Natural killer cell (primary cell): ENCODE data around the gene GATA5. TPM values are rescaled to one million over a fixed set of nuclear protein-coding genes. Genes with fewer than 3 reads are reported as not detected.

Experiments
- ATAC-seq, 3 donors: fragments of 150-1000 bp in 2 of 3; fragments of 200-7000 bp in 1 of 3; cut with Tn5 transposase; 1 replicate in 1 of 3; 2 replicates in 2 of 3; pipeline ENCODE4 v1.10.0; 2021; ENCODE audit warnings: mild to moderate bottlenecking in 2 of 3, moderate library complexity in 2 of 3
- DNase-seq, 2 donors: peaks; one replicate each; pipeline versions ENCODE4 v3.0.0 to v3.0.0-alpha.2; 2013 to 2021; ENCODE audit warnings: mixed read lengths in 1 of 2
- H3K27ac ChIP-seq: one replicate; pipeline ENCODE4 v1.5.1; 2013; ENCODE audit warnings: mild to moderate bottlenecking, low read length
- H3K27me3 ChIP-seq: one replicate; pipeline ENCODE4 v1.6.1; 2013; ENCODE audit warnings: low read length; ENCODE audit not compliant: control insufficient read depth, insufficient read depth
- H3K36me3 ChIP-seq: one replicate; pipeline ENCODE4 v1.6.1; 2013; ENCODE audit warnings: low read length; ENCODE audit not compliant: control insufficient read depth, insufficient read depth
- H3K4me1 ChIP-seq: one replicate; pipeline ENCODE4 v1.6.1; 2013; ENCODE audit warnings: low read length; ENCODE audit not compliant: control insufficient read depth, insufficient read depth
- H3K4me3 ChIP-seq: one replicate; pipeline ENCODE4 v1.5.1; 2013; ENCODE audit warnings: low read length
- H3K9me3 ChIP-seq: one replicate; pipeline ENCODE4 v1.6.1; 2013; ENCODE audit warnings: low read length; ENCODE audit not compliant: control insufficient read depth, insufficient read depth
- H3K27ac Mint-ChIP-seq, 2 donors: one replicate each; pipeline ENCODE4 v1.8.0; 2022; ENCODE audit warnings: mild to moderate bottlenecking in 2 of 2, mixed read lengths in 2 of 2, moderate library complexity in 1 of 2
- H3K27me3 Mint-ChIP-seq, 2 donors: one replicate each; pipeline ENCODE4 v1.8.0; 2022; ENCODE audit warnings: low read depth in 2 of 2, mixed read lengths in 2 of 2
- H3K36me3 Mint-ChIP-seq: one replicate; pipeline ENCODE4 v1.8.0; 2022; ENCODE audit warnings: mixed read lengths
- H3K4me1 Mint-ChIP-seq, 2 donors: one replicate each; pipeline ENCODE4 v1.8.0; 2022; ENCODE audit warnings: mixed read lengths in 2 of 2
- H3K4me3 Mint-ChIP-seq: one replicate; pipeline ENCODE4 v1.8.0; 2022; ENCODE audit warnings: mild to moderate bottlenecking, moderate library complexity, mixed read lengths
- H3K9me3 Mint-ChIP-seq, 2 donors: one replicate each; pipeline ENCODE4 v1.8.0; 2022; ENCODE audit warnings: mixed read lengths in 2 of 2
- CTCF ChIP-seq: fragments of 200-600 bp; IDR thresholded peaks from one replicate; pipeline ENCODE4 v1.8.0; 2022; ENCODE audit warnings: antibody characterized with exemption
- WGBS: methylation state at CpG from one replicate; pipeline ENCODE4 v1.1.7; 2013; ENCODE audit warnings: missing lambda C conversion rate; ENCODE audit not compliant: insufficient coverage; 5-methylcytosine and 5-hydroxymethylcytosine counted together
- intact Hi-C: fragments of 100-400 bp; cut with micrococcal nuclease; formaldehyde crosslinking; loops from one replicate; pipeline ENCODE4 v1.14.2; 2022
- total RNA-seq, 4 donors: library from RNA; stranded (reverse); fragments of 120-200 nt in 1 of 4; gene quantifications; one replicate each; pipeline versions ENCODE4 v1.2.3 to v1.2.4, GENCODE V29; 2013 to 2022

GATA5 gene
- total RNA-seq, 3 donors from 2014 or later (not counting 1 experiment from before 2014, with no cell fraction given), result not detected

- Mint-ChIP-seq H3K4me1 (peaks cover 5 to 9% of the 10 kb centered on the region in 2 donors), H3K9me3 (no peaks in the 10 kb centered on the region), H3K4me3 (no peak overlapping the region), H3K27ac (no peak overlapping the region), H3K36me3 (no peaks in the 10 kb centered on the region), H3K27me3 (peaks cover 31 to 38% of the 10 kb centered on the region in 2 donors)
- DNase-seq (no peak), ATAC-seq (no peak)
- TF ChIP-seq CTCF, result no peak
- Histone ChIP-seq H3K27ac (no peak overlapping the region), H3K27me3 (peaks cover 30% of the 10 kb centered on the region), H3K9me3 (no peaks in the 10 kb centered on the region), H3K4me1 (peaks cover 7% of the 10 kb centered on the region), H3K4me3 (no peak overlapping the region), H3K36me3 (no peaks in the 10 kb centered on the region)
- intact Hi-C loops, result no loop called here
- WGBS, result 57% methylated on average over 17 of the region's 17 CpGs
These were observed 9.9 kb upstream of the GATA5 start for GRCh38 chr20:62485701-62486089.

- no peak overlapping the region for H3K4me3 Mint-ChIP-seq
- ATAC-seq, result no peak
- DNase-seq, result no peak
- Histone ChIP-seq H3K27me3 (peaks cover 35% of the 10 kb centered on the region), H3K9me3 (no peaks in the 10 kb centered on the region), H3K27ac (no peak overlapping the region), H3K4me3 (no peak overlapping the region), H3K4me1 (peaks cover 12% of the 10 kb centered on the region), H3K36me3 (no peaks in the 10 kb centered on the region)
- no peak for TF ChIP-seq CTCF
- H3K4me1 Mint-ChIP-seq, result peaks cover 5 to 9% of the 10 kb centered on the region in 2 donors
- H3K27me3 Mint-ChIP-seq, result peaks cover 31 to 38% of the 10 kb centered on the region in 2 donors
- H3K36me3 Mint-ChIP-seq, result no peaks in the 10 kb centered on the region
- H3K9me3 Mint-ChIP-seq, result no peaks in the 10 kb centered on the region
- H3K27ac Mint-ChIP-seq, result no peak overlapping the region
- intact Hi-C loops, result no loop called here
- 13% methylated on average over 21 of the region's 21 CpGs for WGBS
These were observed 9.4 kb upstream of the GATA5 start for GRCh38 chr20:62485062-62485700.

DNA sequence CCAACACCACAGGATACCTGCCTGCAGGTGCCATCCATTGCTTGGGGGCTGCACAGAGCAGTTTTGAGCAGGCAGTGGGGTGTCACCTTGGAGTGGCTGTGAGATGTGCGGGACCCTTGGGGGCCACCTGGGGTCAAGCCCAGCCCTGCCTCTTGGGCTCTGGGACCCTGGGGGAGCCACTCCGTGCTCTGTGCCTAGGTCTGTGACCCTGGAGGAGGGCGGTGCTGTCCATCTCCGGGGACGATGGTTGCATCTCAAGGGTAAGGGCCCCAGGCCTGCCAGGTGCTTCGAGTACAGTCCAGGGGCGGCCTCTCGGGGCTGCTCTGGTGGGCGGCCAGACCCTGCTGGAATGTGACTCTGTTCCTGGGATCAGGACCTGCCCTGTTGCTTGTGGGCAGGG, 8.7 kb upstream of the GATA5 start:
- no peak for DNase-seq
- no peaks in the 10 kb centered on the region for H3K9me3 Mint-ChIP-seq
- H3K27ac Mint-ChIP-seq, result no peak overlapping the region
- WGBS, result 85% methylated on average over 9 of the region's 9 CpGs
- intact Hi-C loops, result no loop called here
- no peaks in the 10 kb centered on the region for H3K36me3 ChIP-seq
- H3K27me3 ChIP-seq, result peaks cover 35% of the 10 kb centered on the region
- ATAC-seq, result no peak
- no peak overlapping the region for H3K27ac ChIP-seq
- peaks cover 35 to 44% of the 10 kb centered on the region in 2 donors for H3K27me3 Mint-ChIP-seq
- H3K4me3 ChIP-seq, result no peak overlapping the region
- H3K4me3 Mint-ChIP-seq, result no peak overlapping the region
- peaks cover 13% of the 10 kb centered on the region for H3K4me1 ChIP-seq
- H3K9me3 ChIP-seq, result no peaks in the 10 kb centered on the region
- no peaks in the 10 kb centered on the region for H3K36me3 Mint-ChIP-seq
- H3K4me1 Mint-ChIP-seq, result peaks cover 5 to 9% of the 10 kb centered on the region in 2 donors
- TF ChIP-seq CTCF, result no peak
